Cardiac fibroblast (primary cell): Measurements from ENCODE around the gene UNG.

Source experiments
- DNase-seq, 2 donors: peaks; one replicate each; pipeline versions ENCODE4 v3.0.0 to v3.0.0-alpha.2; 2010; ENCODE audit warnings: low read depth in 2 of 2
- H3K4me3 ChIP-seq, 2 donors: replicated peaks in 1 of 2; 1 replicate in 1 of 2; 2 replicates in 1 of 2; pipeline ENCODE4 v1.5.1; 2011; ENCODE audit warnings: low read depth in 2 of 2, low read length in 2 of 2, mild to moderate bottlenecking in 2 of 2, moderate library complexity in 1 of 2
- CTCF ChIP-seq: IDR thresholded peaks from one replicate; pipeline ENCODE4 v1.5.1; 2011; ENCODE audit warnings: low read depth, mild to moderate bottlenecking, low read length, inconsistent platforms

The UNG gene

GRCh38 chr12:109069307-109070271, 27.8 kb upstream of the UNG start:
- TF ChIP-seq CTCF = no peak
- no peak for DNase-seq
- H3K4me3 ChIP-seq = no peak overlapping the region

GRCh38 chr12:109074866-109075265, 22.5 kb upstream of the UNG start:
- TF ChIP-seq CTCF = no peak
- no peak overlapping the region for H3K4me3 ChIP-seq
- DNase-seq = no peak

GRCh38 chr12:109082751-109083150, 14.6 kb upstream of the UNG start:
- DNase-seq = no peak
- no peak overlapping the region for H3K4me3 ChIP-seq
- TF ChIP-seq CTCF = no peak

GRCh38 chr12:109084425-109084824, 13.0 kb upstream of the UNG start:
- TF ChIP-seq CTCF = no peak

GRCh38 chr12:109085590-109085989, 11.8 kb upstream of the UNG start:
- no peak overlapping the region for H3K4me3 ChIP-seq
- no peak for DNase-seq
- no peak for TF ChIP-seq CTCF

More at GRCh38 chr12:109084425-109084824, 13.0 kb upstream of the UNG start:
- H3K4me3 ChIP-seq = no peak overlapping the region
- DNase-seq = no peak

- TF ChIP-seq CTCF = no peak
- H3K4me3 ChIP-seq = no peak overlapping the region
- no peak for DNase-seq
Measured at GRCh38 chr12:109087250-109087649, 10.1 kb upstream of the UNG start.

GRCh38 chr12:109088818-109089217, 8.6 kb upstream of the UNG start:
- no peak for TF ChIP-seq CTCF
- peak in 1 of 2 donors; percentile 47 for DNase-seq
- H3K4me3 ChIP-seq = no peak overlapping the region
